ENCODE measurements around the gene FKTN. TPM values are rescaled to one million over a fixed set of nuclear protein-coding genes. Genes with fewer than 3 reads are reported as not detected.

The FKTN gene
- total RNA-seq, 1 donor from 2014 or later: 16.4 TPM

DNA sequence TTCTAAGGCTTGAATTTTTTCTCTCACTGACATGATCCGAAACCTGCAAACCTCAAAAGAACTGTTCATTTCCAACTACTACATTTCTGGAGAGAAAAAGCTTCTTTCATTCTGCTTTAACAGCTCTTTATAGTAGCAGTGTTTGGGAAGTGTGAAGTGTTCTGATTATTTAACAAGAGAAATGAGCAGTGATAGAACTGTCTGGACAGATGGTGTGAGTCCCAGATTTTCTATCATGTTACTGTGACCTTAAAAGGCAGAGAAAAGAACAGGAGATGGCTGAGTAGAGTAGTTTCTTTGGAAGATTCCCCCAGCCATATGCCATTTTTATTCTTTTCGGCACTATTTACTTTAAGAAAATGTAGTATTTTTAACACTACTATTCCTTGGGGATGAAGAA, 63.1 kb downstream of the FKTN start:
- H3K27me3 Mint-ChIP-seq (ENCODE audit: unreplicated experiment): no peaks in the 10 kb centered on the region
- DNase-seq (ENCODE audit: low spot score): no peak
- H3K4me1 Mint-ChIP-seq (ENCODE audit: unreplicated experiment): no peaks in the 10 kb centered on the region
- no peaks in the 10 kb centered on the region for H3K9me3 Mint-ChIP-seq (ENCODE audit: unreplicated experiment)
- no peak overlapping the region for H3K4me3 Mint-ChIP-seq (ENCODE audit: unreplicated experiment)
- H3K27ac Mint-ChIP-seq (ENCODE audit: unreplicated experiment): no peak overlapping the region
- TF ChIP-seq, protein P1, sequence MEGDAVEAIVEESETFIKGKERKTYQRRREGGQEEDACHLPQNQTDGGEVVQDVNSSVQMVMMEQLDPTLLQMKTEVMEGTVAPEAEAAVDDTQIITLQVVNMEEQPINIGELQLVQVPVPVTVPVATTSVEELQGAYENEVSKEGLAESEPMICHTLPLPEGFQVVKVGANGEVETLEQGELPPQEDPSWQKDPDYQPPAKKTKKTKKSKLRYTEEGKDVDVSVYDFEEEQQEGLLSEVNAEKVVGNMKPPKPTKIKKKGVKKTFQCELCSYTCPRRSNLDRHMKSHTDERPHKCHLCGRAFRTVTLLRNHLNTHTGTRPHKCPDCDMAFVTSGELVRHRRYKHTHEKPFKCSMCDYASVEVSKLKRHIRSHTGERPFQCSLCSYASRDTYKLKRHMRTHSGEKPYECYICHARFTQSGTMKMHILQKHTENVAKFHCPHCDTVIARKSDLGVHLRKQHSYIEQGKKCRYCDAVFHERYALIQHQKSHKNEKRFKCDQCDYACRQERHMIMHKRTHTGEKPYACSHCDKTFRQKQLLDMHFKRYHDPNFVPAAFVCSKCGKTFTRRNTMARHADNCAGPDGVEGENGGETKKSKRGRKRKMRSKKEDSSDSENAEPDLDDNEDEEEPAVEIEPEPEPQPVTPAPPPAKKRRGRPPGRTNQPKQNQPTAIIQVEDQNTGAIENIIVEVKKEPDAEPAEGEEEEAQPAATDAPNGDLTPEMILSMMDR (IDR thresholded peaks at IDR 0.05; ENCODE audit: unreplicated experiment): no peak
- H3K36me3 Mint-ChIP-seq (ENCODE audit: low read depth, unreplicated experiment): no peaks in the 10 kb centered on the region

DNA sequence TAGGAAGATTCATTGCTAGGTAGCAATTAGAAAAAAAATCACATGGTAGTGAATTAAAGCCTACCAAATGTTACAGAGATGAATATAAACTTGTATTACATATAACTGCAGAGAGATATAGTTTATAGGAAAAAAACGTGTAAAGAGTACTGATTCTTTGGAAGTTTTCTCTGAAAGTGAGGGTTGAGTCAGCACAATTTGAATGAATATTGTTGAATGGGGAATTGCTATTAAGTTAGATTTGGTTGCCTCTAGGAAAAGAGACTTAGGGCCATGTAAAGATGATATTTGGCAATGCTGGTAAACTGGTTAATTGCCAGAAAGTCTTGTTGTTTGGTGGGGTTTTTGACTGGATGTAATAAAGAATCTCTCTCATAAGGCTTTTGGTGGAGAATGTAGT, 67.2 kb downstream of the FKTN start:
- no peaks in the 10 kb centered on the region for H3K9me3 Mint-ChIP-seq (ENCODE audit: unreplicated experiment)
- H3K4me3 Mint-ChIP-seq (ENCODE audit: unreplicated experiment): no peak overlapping the region
- H3K4me1 Mint-ChIP-seq (ENCODE audit: unreplicated experiment): no peaks in the 10 kb centered on the region
- H3K27me3 Mint-ChIP-seq (ENCODE audit: unreplicated experiment): no peaks in the 10 kb centered on the region
- TF ChIP-seq, protein P1 (IDR thresholded peaks at IDR 0.05; ENCODE audit: unreplicated experiment): no peak
- DNase-seq (ENCODE audit: low spot score): no peak
- no peak overlapping the region for H3K27ac Mint-ChIP-seq (ENCODE audit: unreplicated experiment)
- H3K36me3 Mint-ChIP-seq (ENCODE audit: low read depth, unreplicated experiment): no peaks in the 10 kb centered on the region

DNA sequence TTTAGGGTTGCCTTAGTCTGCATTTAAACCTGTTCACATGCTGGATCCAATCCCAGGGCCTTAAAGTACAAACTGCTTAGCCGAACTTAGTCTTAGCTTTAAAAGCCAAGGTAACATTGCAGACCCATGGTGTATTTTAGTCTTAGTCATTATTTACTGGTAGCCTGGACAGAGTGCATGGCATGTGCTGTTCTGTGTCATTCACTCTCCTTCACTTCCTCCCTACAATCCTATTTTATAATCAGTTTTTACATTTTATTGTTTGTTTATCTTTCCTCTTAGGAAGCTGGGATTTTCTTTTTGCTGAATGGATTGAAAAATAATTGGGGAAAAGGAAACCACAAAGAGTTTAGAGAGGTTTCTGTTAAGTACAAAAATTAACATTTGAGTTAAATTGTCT, 74.9 kb downstream of the FKTN start:
- TF ChIP-seq, protein P1 (IDR thresholded peaks at IDR 0.05; ENCODE audit: unreplicated experiment): no peak
- no peak overlapping the region for H3K27ac Mint-ChIP-seq (ENCODE audit: unreplicated experiment)
- H3K9me3 Mint-ChIP-seq (ENCODE audit: unreplicated experiment): no peaks in the 10 kb centered on the region
- peaks cover 5% of the 10 kb centered on the region for H3K4me1 Mint-ChIP-seq (ENCODE audit: unreplicated experiment)
- no peaks in the 10 kb centered on the region for H3K27me3 Mint-ChIP-seq (ENCODE audit: unreplicated experiment)
- H3K36me3 Mint-ChIP-seq (ENCODE audit: low read depth, unreplicated experiment): no peaks in the 10 kb centered on the region
- H3K4me3 Mint-ChIP-seq (ENCODE audit: unreplicated experiment): no peak overlapping the region
- no peak for DNase-seq (ENCODE audit: low spot score)

DNA sequence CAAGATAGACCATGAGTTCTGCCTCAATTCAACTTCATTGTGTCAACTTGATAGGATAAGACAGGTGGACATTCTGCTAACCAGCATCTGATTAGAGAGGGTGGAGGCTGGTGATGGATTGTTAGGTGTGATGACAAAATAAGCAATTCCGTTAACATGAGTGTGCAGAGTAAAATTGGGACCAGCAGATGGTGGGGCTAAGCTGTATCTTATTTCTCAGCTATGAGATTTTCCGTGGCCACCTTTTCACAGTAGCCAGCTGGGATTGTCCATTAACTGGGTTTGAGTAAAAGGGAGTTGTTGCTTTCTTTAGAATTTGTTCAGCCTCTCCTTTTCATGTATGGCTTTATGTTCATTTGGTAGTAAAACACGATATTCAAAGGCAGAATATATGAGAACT, 75.5 kb downstream of the FKTN start:
- Mint-ChIP-seq H3K36me3 (ENCODE audit: low read depth, unreplicated experiment) (no peaks in the 10 kb centered on the region), H3K9me3 (ENCODE audit: unreplicated experiment) (no peaks in the 10 kb centered on the region), H3K4me3 (ENCODE audit: unreplicated experiment) (no peak overlapping the region), H3K27me3 (ENCODE audit: unreplicated experiment) (no peaks in the 10 kb centered on the region), H3K4me1 (ENCODE audit: unreplicated experiment) (peaks cover 5% of the 10 kb centered on the region), H3K27ac (ENCODE audit: unreplicated experiment) (no peak overlapping the region)
- TF ChIP-seq, protein P1 (IDR thresholded peaks at IDR 0.05; ENCODE audit: unreplicated experiment): no peak
- DNase-seq (ENCODE audit: low spot score): no peak

DNA sequence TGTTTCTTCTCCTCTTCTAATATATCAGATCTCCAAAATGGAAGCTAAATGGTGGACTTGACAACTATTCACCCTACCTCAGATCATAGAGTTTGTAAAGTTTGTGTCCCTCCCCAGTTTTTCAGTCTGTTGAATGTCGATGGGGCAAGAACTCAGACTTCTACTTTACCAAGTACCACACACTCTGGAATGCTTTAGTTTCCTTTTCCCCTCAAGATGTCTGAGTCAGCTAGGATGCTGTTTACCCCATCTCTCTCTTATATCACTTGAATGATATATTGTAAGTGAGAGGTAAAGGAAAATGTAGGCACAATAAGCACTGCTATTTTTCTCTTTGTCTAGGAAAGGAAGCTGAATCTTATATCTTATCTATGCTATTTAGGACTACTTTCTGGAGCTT, 78.4 kb downstream of the FKTN start:
- Mint-ChIP-seq H3K27me3 (ENCODE audit: unreplicated experiment) (no peaks in the 10 kb centered on the region), H3K4me1 (ENCODE audit: unreplicated experiment) (peaks cover 5% of the 10 kb centered on the region), H3K4me3 (ENCODE audit: unreplicated experiment) (no peak overlapping the region), H3K9me3 (ENCODE audit: unreplicated experiment) (no peaks in the 10 kb centered on the region), H3K36me3 (ENCODE audit: low read depth, unreplicated experiment) (peaks cover 4% of the 10 kb centered on the region), H3K27ac (ENCODE audit: unreplicated experiment) (no peak overlapping the region)
- TF ChIP-seq, protein P1 (IDR thresholded peaks at IDR 0.05; ENCODE audit: unreplicated experiment): no peak
- no peak for DNase-seq (ENCODE audit: low spot score)

All from endothelial cell (in vitro differentiated cells).